DND-41 (cell line): ENCODE measurements around the gene NT5DC3.

Experiments used
- ATAC-seq: fragments of 200-7000 bp; cut with Tn5 transposase; 3 replicates; pipeline ENCODE4 v1.9.1; 2021; ENCODE audit warnings: low read depth; ENCODE audit not compliant: insufficient read depth
- DNase-seq: peaks from one replicate; pipeline ENCODE4 v3.0.0-alpha.2; 2020
- H2AFZ ChIP-seq: 2 replicates; pipeline ENCODE4 v1.6.0; 2012; ENCODE audit warnings: low read depth, low read length
- H3K27ac ChIP-seq: 2 replicates; pipeline ENCODE4 v1.5.1; 2012; ENCODE audit warnings: low read length, inconsistent platforms
- H3K27me3 ChIP-seq: fragments of 200-600 bp; sonication (generic); 2 replicates; pipeline ENCODE4 v1.6.0; 2012; ENCODE audit warnings: low read length, mild to moderate bottlenecking, inconsistent platforms; ENCODE audit not compliant: insufficient read depth, poor library complexity
- H3K36me3 ChIP-seq: 2 replicates; pipeline ENCODE4 v1.5.1; 2012; ENCODE audit warnings: low read length, inconsistent platforms; ENCODE audit not compliant: insufficient read depth
- H3K4me1 ChIP-seq: 2 replicates; pipeline ENCODE4 v1.5.1; 2012; ENCODE audit warnings: mild to moderate bottlenecking, low read length; ENCODE audit not compliant: insufficient read depth
- H3K4me2 ChIP-seq: 2 replicates; pipeline ENCODE4 v1.6.0; 2012; ENCODE audit warnings: mild to moderate bottlenecking, moderate library complexity, low read length, inconsistent platforms; ENCODE audit not compliant: insufficient read depth
- H3K4me3 ChIP-seq, 2 experiments: fragments of 200-600 bp in 1 of 2; shearing (Covaris generic) in 1 of 2; 2 replicates each; pipeline ENCODE4 v1.5.1; 2012 to 2016; ENCODE audit warnings: inconsistent platforms in 2 of 2, low read length in 2 of 2, mild to moderate bottlenecking in 2 of 2, low read depth in 1 of 2, moderate library complexity in 1 of 2
- H3K79me2 ChIP-seq: 2 replicates; pipeline ENCODE4 v1.6.0; 2012; ENCODE audit warnings: low read length, inconsistent platforms; ENCODE audit not compliant: insufficient read depth
- H3K9ac ChIP-seq: 2 replicates; pipeline ENCODE4 v1.6.0; 2012; ENCODE audit warnings: low read depth, mild to moderate bottlenecking, inconsistent platforms, low read length, moderate library complexity
- H3K9me3 ChIP-seq: 2 replicates; pipeline ENCODE4 v1.5.1; 2012; ENCODE audit warnings: low read length, moderate library complexity, mild to moderate bottlenecking, inconsistent platforms; ENCODE audit not compliant: insufficient read depth, severe bottlenecking
- H4K20me1 ChIP-seq: 2 replicates; pipeline ENCODE4 v1.6.0; 2012; ENCODE audit warnings: low read length; ENCODE audit not compliant: insufficient read depth
- EZH2 ChIP-seq: IDR thresholded peaks from 3 replicates; pipeline ENCODE4 v1.6.1; 2012; ENCODE audit warnings: borderline replicate concordance, low read depth, mild to moderate bottlenecking, moderate library complexity, low read length, inconsistent platforms; ENCODE audit not compliant: severe bottlenecking
- TF ChIP-seq, protein P1 (sequence below): IDR thresholded peaks from 2 replicates; pipeline ENCODE4 v1.5.1; 2012; ENCODE audit warnings: borderline replicate concordance, low read length, moderate library complexity, mild to moderate bottlenecking; ENCODE audit not compliant: poor library complexity, severe bottlenecking; ENCODE audit errors: extremely low read depth

NT5DC3 gene

DNA sequence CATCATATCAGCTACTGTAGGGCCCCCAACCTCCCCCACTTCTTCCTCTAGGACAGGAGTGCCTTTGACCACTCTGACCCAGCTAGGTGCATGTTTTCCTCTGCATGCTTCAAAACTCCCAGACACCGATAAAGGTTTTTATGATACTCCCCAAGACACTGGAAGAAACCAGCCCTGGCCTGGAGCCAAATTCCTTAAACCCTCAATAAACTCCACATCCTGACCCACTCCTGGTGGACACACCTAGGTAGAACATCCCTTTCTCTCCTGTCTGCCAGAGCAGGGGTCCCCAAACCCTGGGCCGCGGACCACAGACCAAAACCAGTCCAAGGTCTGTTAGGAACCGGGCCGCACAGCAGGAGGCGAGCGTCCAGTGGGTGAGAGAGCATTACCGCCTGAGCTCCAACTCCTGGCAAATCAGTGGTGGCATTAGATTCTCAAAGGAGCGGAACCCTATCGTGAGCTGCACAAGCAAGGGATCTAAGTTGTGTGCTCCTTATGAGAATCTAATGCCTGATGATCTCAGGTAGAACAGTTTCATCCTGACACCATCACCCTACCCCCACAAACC lies 49.6 kb downstream of the NT5DC3 start:
- no peak overlapping the region for H3K4me2 ChIP-seq
- H3K9ac ChIP-seq = no peak overlapping the region
- no peaks in the 10 kb centered on the region for H3K9me3 ChIP-seq
- no peaks in the 10 kb centered on the region for H3K4me1 ChIP-seq
- H3K36me3 ChIP-seq = no peaks in the 10 kb centered on the region
- H3K4me3 ChIP-seq = no peak overlapping the region
- H4K20me1 ChIP-seq = no peaks in the 10 kb centered on the region
- H3K79me2 ChIP-seq = no peaks in the 10 kb centered on the region
- H3K27me3 ChIP-seq = peaks cover 4% of the 10 kb centered on the region
- H2AFZ ChIP-seq = no peak overlapping the region
- ATAC-seq (no peak), DNase-seq (no peak)
- H3K27ac ChIP-seq = no peak overlapping the region
- TF ChIP-seq, protein P1, sequence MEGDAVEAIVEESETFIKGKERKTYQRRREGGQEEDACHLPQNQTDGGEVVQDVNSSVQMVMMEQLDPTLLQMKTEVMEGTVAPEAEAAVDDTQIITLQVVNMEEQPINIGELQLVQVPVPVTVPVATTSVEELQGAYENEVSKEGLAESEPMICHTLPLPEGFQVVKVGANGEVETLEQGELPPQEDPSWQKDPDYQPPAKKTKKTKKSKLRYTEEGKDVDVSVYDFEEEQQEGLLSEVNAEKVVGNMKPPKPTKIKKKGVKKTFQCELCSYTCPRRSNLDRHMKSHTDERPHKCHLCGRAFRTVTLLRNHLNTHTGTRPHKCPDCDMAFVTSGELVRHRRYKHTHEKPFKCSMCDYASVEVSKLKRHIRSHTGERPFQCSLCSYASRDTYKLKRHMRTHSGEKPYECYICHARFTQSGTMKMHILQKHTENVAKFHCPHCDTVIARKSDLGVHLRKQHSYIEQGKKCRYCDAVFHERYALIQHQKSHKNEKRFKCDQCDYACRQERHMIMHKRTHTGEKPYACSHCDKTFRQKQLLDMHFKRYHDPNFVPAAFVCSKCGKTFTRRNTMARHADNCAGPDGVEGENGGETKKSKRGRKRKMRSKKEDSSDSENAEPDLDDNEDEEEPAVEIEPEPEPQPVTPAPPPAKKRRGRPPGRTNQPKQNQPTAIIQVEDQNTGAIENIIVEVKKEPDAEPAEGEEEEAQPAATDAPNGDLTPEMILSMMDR = no peak
- no peak for TF ChIP-seq EZH2

DNA sequence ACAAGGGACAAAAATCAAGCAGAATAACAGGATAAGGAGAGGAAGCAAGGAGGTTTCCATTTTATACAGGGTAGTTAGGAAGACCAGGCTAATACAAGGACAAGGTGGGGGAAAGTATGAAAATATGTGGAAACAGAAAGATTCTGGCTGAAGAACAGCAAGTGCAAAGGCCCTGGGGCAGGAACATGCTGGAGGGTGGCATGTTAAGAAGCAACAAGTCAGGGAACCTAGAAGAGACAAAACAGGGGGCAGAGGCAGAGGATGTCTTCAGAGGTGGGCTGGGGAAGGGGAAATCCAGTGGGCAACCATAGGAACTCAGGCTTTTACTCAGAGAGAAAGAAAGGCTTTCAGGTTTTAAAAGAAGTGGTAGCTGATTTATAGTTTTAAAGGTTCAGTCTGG lies 54.8 kb downstream of the NT5DC3 start:
- Histone ChIP-seq H3K27me3 (peaks cover 8% of the 10 kb centered on the region), H3K4me3 (no peak overlapping the region), H3K36me3 (no peaks in the 10 kb centered on the region), H3K4me2 (no peak overlapping the region), H4K20me1 (no peaks in the 10 kb centered on the region), H3K79me2 (no peaks in the 10 kb centered on the region), H3K27ac (no peak overlapping the region), H3K4me1 (no peaks in the 10 kb centered on the region), H3K9me3 (no peaks in the 10 kb centered on the region), H3K9ac (no peak overlapping the region), H2AFZ (no peak overlapping the region)
- no peak for TF ChIP-seq EZH2
- TF ChIP-seq, protein P1 = no peak
- DNase-seq (no peak), ATAC-seq (no peak)

DNA sequence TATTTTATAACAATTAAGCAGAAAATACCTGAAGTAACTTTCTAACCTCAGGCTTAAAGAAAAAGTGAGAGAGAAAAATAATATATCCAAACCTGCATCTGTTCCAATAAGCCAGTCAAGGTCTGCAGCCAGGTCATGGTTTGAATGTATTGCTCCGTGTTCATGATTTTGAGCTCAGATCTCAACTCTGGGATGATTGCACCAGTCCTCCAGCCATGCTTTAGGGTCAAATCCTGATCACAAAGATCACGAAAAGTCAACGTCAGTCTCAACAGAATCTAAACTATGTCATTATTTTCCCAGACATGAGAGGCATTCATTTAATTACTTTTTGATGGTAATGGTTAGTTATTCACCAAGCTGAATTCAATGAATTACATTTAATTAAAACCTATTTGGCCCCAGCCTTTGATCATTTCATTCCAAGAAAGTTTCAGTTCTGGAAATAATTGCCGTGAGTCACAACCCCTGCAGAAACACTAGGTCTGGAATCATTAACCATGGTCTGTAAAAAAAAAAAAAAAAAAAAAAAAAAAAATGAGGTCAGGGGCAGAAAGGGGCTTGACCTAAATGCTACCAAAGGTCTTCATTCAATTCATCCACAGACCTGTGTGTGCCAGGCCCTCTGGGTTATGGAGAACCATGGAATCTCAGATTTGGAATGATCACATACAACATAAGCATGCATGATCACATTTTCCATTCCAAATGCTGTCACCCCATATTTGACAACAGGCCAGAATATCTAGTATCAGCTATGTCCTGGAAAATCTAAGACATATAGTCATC lies 55.6 kb downstream of the NT5DC3 start:
- Histone ChIP-seq H3K4me2 (no peak overlapping the region), H3K79me2 (no peaks in the 10 kb centered on the region), H3K27me3 (peaks cover 8% of the 10 kb centered on the region), H3K4me1 (no peaks in the 10 kb centered on the region), H3K4me3 (no peak overlapping the region), H4K20me1 (no peaks in the 10 kb centered on the region), H3K36me3 (no peaks in the 10 kb centered on the region), H2AFZ (no peak overlapping the region), H3K9ac (no peak overlapping the region), H3K9me3 (no peaks in the 10 kb centered on the region), H3K27ac (no peak overlapping the region)
- TF ChIP-seq, protein P1 = no peak
- no peak for TF ChIP-seq EZH2
- DNase-seq (no peak), ATAC-seq (no peak)
